ENCODE data around the gene TXNDC2.

DNA sequence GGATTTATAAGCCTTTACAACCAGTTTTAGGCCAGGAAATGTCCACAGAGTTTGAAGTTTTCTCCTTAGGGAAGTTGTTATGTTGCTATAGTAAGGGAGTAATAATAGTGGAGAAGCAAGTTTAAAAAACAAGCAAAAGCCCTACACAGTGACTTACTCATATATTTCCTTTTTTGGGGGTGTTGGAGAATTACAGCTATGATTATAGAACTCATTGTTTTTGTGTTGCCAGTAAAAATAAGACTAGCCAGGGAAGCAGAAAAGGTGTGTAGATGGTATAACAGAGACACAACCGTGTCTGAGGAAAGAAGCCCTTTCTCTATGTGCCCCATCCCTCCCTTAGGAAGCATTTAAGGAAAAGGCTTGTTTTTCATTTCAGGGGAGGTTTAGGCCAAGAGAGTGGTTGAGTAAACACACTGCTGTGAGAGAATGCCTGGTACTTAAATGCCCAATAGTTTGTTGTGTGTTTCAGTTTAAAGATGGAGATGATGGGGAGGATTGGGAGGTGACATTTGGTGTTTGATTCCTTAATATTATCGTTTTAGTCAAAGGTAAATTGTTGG lies 30.4 kb downstream of the TXNDC2 start:
- TF ChIP-seq CTCF (IDR thresholded peaks at IDR 0.05; ENCODE audit: low read length) (no peak), EZH2 (optimal IDR thresholded peaks at IDR 0.05; ENCODE audit: low read depth, low read length) (no peak), EZH2phosphoT487 (IDR thresholded peaks at IDR 0.05; ENCODE audit: low read length) (no peak)
